HepG2 (cell line): Measurements from ENCODE around the gene ITK. TPM values are rescaled to one million over a fixed set of nuclear protein-coding genes. Genes with fewer than 3 reads are reported as not detected.

Source experiments
- ATAC-seq: fragments of 200-7000 bp; cut with Tn5 transposase; 3 replicates; pipeline ENCODE4 v1.9.1; 2020; ENCODE audit warnings: mild to moderate bottlenecking, moderate library complexity
- BruUV-seq: library from RNA; stranded (reverse); fragments of 400-500 nt; replicated peaks from 2 replicates; lab custom pipeline; 2021; lab: Mats Ljungman, UMichigan
- CTCF ChIA-PET: fragments of 300-600 bp; formaldehyde crosslinking; extraction: SDS; loops from one replicate; lab custom pipeline; 2021; ENCODE audit warnings: low total read pairs, inconsistent platforms, low intra/inter-chr PET ratio; lab: Yijun Ruan, JAX
- POLR2A ChIA-PET: fragments of 350-600 bp; sonication (Branson Sonifier 250); formaldehyde crosslinking; loops from one replicate; lab custom pipeline; 2020; ENCODE audit warnings: antibody characterized with exemption, inconsistent platforms; lab: Yijun Ruan, JAX
- DNase-seq: peaks from one replicate; pipeline ENCODE4 v3.0.0-alpha.2; 2015; ENCODE audit warnings: low spot score
- FAIRE-seq: peaks from 3 replicates; lab custom pipeline; 2011; peaks lifted over from hg19 to GRCh38; lab: Jason Lieb, UNC
- H2AFZ ChIP-seq: one replicate; pipeline ENCODE4 v1.6.1; 2011; ENCODE audit warnings: low read length, inconsistent platforms
- H3K27ac ChIP-seq: fragments of 300-600 bp; 3 replicates; pipeline ENCODE4 v1.8.0; 2011; ENCODE audit warnings: mixed run types, mild to moderate bottlenecking, mixed read lengths, low read length, inconsistent platforms; ENCODE audit not compliant: insufficient read depth; ENCODE audit errors: extremely low read length
- H3K27me3 ChIP-seq, 2 experiments: fragments of 200-600 bp in 1 of 2; 2 replicates in 1 of 2; 3 replicates in 1 of 2; pipeline versions ENCODE4 v1.6.0 to v1.8.0; 2011; ENCODE audit warnings: low read length in 2 of 2, mild to moderate bottlenecking in 2 of 2, moderate library complexity in 2 of 2, inconsistent platforms in 1 of 2; ENCODE audit not compliant: insufficient read depth in 2 of 2, control insufficient read depth in 1 of 2
- H3K36me3 ChIP-seq, 2 experiments: fragments of 200-600 bp in 1 of 2; replicated peaks in 1 of 2; 2 replicates in 1 of 2; 3 replicates in 1 of 2; pipeline versions ENCODE4 v1.5.1 to v1.8.0; 2011; ENCODE audit warnings: low read length in 2 of 2, inconsistent platforms in 1 of 2; ENCODE audit not compliant: insufficient read depth in 2 of 2, control insufficient read depth in 1 of 2
- H3K4me1 ChIP-seq: 2 replicates; pipeline ENCODE4 v1.5.1; 2012; ENCODE audit warnings: low read length, inconsistent platforms; ENCODE audit not compliant: insufficient read depth
- H3K4me2 ChIP-seq: 2 replicates; pipeline ENCODE4 v1.6.0; 2011; ENCODE audit warnings: low read depth, low read length, inconsistent platforms
- H3K4me3 ChIP-seq, 3 experiments: fragments of 200-600 bp in 1 of 3; sonication (generic), shearing (Covaris generic) in 1 of 3; replicated peaks in 1 of 3; 2 replicates each; pipeline ENCODE4 v1.5.1; 2011 to 2016; ENCODE audit warnings: low read length in 3 of 3, inconsistent platforms in 2 of 3, low read depth in 2 of 3, mild to moderate bottlenecking in 2 of 3, control low read depth in 1 of 3, mixed read lengths in 1 of 3; ENCODE audit not compliant: insufficient read depth in 1 of 3
- H3K79me2 ChIP-seq: one replicate; pipeline ENCODE4 v1.6.1; 2011; ENCODE audit warnings: low read length, inconsistent platforms; ENCODE audit not compliant: insufficient read depth
- H3K9ac ChIP-seq: 2 replicates; pipeline ENCODE4 v1.6.0; 2011; ENCODE audit warnings: mild to moderate bottlenecking, low read depth, low read length, inconsistent platforms; ENCODE audit not compliant: insufficient read depth
- H3K9me3 ChIP-seq: 2 replicates; pipeline ENCODE4 v1.5.1; 2012; ENCODE audit warnings: mild to moderate bottlenecking, low read length
- H4K20me1 ChIP-seq: 2 replicates; pipeline ENCODE4 v1.6.0; 2011; ENCODE audit warnings: inconsistent platforms, mild to moderate bottlenecking, low read length, moderate library complexity; ENCODE audit not compliant: insufficient read depth
- CREBL2 ChIP-seq: sonication (generic); formaldehyde crosslinking; IDR thresholded peaks from 2 replicates; pipeline ENCODE4 v1.8.1; 2023; ENCODE audit warnings: missing genetic modification reagents, mild to moderate bottlenecking, borderline replicate concordance
- FOSL2 ChIP-seq: sonication (generic); formaldehyde crosslinking; IDR thresholded peaks from 2 replicates; pipeline ENCODE4 v1.4.0; 2020; ENCODE audit warnings: missing genetic modification reagents
- HMGXB3 ChIP-seq: sonication (generic); formaldehyde crosslinking; IDR thresholded peaks from 2 replicates; pipeline ENCODE4 v1.4.0; 2020; ENCODE audit warnings: missing genetic modification reagents, borderline replicate concordance
- HNRNPK ChIP-seq: fragments of 200-400 bp; formaldehyde crosslinking; IDR thresholded peaks from 2 replicates; pipeline ENCODE4 v1.6.1; 2018; ENCODE audit warnings: low read length, low read depth, moderate library complexity, mild to moderate bottlenecking; ENCODE audit not compliant: poor library complexity, severe bottlenecking
- MTF2 ChIP-seq: sonication (generic); formaldehyde crosslinking; IDR thresholded peaks from 2 replicates; pipeline ENCODE4 v1.5.0; 2020; ENCODE audit warnings: missing genetic modification reagents, borderline replicate concordance
- NFE2L2 ChIP-seq: fragments of 150-350 bp; IDR thresholded peaks from 2 replicates; pipeline ENCODE4 v1.6.1; 2014; ENCODE audit warnings: low read length
- RBM22 ChIP-seq: fragments of 200-400 bp; formaldehyde crosslinking; optimal IDR thresholded peaks from 2 replicates; pipeline ENCODE3; 2017; ENCODE audit warnings: mild to moderate bottlenecking, low read length, moderate library complexity
- REPIN1 ChIP-seq: sonication (generic); formaldehyde crosslinking; IDR thresholded peaks from 2 replicates; pipeline ENCODE4 v1.8.0; 2022; ENCODE audit warnings: missing genetic modification reagents, low read depth, mild to moderate bottlenecking, borderline replicate concordance
- SMC3 ChIP-seq: IDR thresholded peaks from 2 replicates; pipeline ENCODE4 v1.6.1; 2011; ENCODE audit warnings: low read length, improper control_type of control experiment
- SOX13 ChIP-seq, 3 experiments: fragments of 450-650 bp in 1 of 3; sonication (generic) in 1 of 3; formaldehyde crosslinking in 1 of 3; IDR thresholded peaks in 2 of 3; conservative IDR thresholded peaks in 1 of 3; 2 replicates each; pipeline versions ENCODE4 v1.5.0 to v1.6.1; 2016 to 2020; ENCODE audit warnings: antibody characterized with exemption in 1 of 3, mild to moderate bottlenecking in 1 of 3, missing compliant biosample characterization in 1 of 3, missing genetic modification reagents in 1 of 3, moderate library complexity in 1 of 3
- TOE1 ChIP-seq: sonication (generic); formaldehyde crosslinking; IDR thresholded peaks from 2 replicates; pipeline ENCODE4 v1.4.0; 2020; ENCODE audit warnings: mild to moderate bottlenecking, missing genetic modification reagents
- ZNF101 ChIP-seq: sonication (generic); formaldehyde crosslinking; IDR thresholded peaks from 2 replicates; pipeline ENCODE4 v1.4.0; 2020; ENCODE audit warnings: mild to moderate bottlenecking, low read depth, missing genetic modification reagents, borderline replicate concordance
- ZNF33B ChIP-seq: sonication (generic); formaldehyde crosslinking; IDR thresholded peaks from 2 replicates; pipeline ENCODE4 v1.5.1; 2020; ENCODE audit warnings: mild to moderate bottlenecking, missing genetic modification reagents
- ZNF704 ChIP-seq: sonication (generic); formaldehyde crosslinking; IDR thresholded peaks from 2 replicates; pipeline ENCODE4 v1.8.1; 2023; ENCODE audit warnings: mild to moderate bottlenecking, inconsistent platforms, moderate library complexity, missing genetic modification reagents, borderline replicate concordance
- ZNF773 ChIP-seq: sonication (generic); formaldehyde crosslinking; IDR thresholded peaks from 2 replicates; pipeline ENCODE4 v1.4.0; 2020; ENCODE audit warnings: missing genetic modification reagents, borderline replicate concordance
- ZNF782 ChIP-seq: sonication (generic); formaldehyde crosslinking; IDR thresholded peaks from 2 replicates; pipeline ENCODE4 v1.4.0; 2020; ENCODE audit warnings: missing genetic modification reagents, mild to moderate bottlenecking, borderline replicate concordance
- WGBS: methylation state at CpG from one replicate; pipeline ENCODE4 v1.1.6; 2017; ENCODE audit warnings: low lambda C conversion rate; 5-methylcytosine and 5-hydroxymethylcytosine counted together
- in situ Hi-C: cut with HindIII; loops from 2 replicates; pipeline ENCODE4 v1.10.0; 2017; ENCODE audit warnings: low pct_unique_long_range_greater_than_20kb; ENCODE audit not compliant: extremely low pct_ligation_motif_present
- intact Hi-C: fragments of 100-400 bp; cut with micrococcal nuclease; formaldehyde crosslinking; loops from one replicate; pipeline ENCODE4 v1.10.0; 2022; ENCODE audit not compliant: unreplicated experiment
- polyA plus RNA-seq, 8 experiments: library from polyadenylated mRNA; depleted of rRNA in 3 of 8; stranded (reverse) in 7 of 8; unstranded in 1 of 8; fragments of >200 nt; fragmentation: Illumina TruSeq in 4 of 8; extraction: Trizol in 4 of 8; gene quantifications; 2 replicates each; pipeline versions ENCODE4 v1.2.1 to v1.2.3, GENCODE V29; 2011 to 2016; ENCODE audit warnings: low read depth in 4 of 8, missing spikeins in 1 of 8, mixed read lengths in 1 of 8; ENCODE audit not compliant: insufficient read depth in 1 of 8
- total RNA-seq, 5 experiments: library from RNA; depleted of rRNA; stranded (reverse); fragments of >200 nt; fragmentation: Illumina TruSeq; extraction: Trizol; gene quantifications; 2 replicates each; pipeline ENCODE4 v1.2.3, GENCODE V29; 2016; ENCODE audit warnings: low read depth in 1 of 5

Gene ITK
- total and polyA plus RNA-seq, 2 of the 13 experiments (the other 11 are each of a cell fraction or from before 2014, with no cell fraction given) = 0.01 TPM; not detected in 1

- TF ChIP-seq ZNF782 (no peak), HNRNPK (no peak), NFE2L2 (no peak), SMC3 (peak; percentile 67; the same call in 1 of the 2 replicates), MTF2 (CRISPR knock-in tag) (no peak)
These were observed 31.7 kb upstream of the ITK start (continued) for GRCh38 chr5:157148734-157149615.

GRCh38 chr5:157150995-157151394 is 29.6 kb upstream of the ITK start:
- no peak for FAIRE-seq
- no peak for DNase-seq
- no peaks in the 10 kb centered on the region for H3K4me1 ChIP-seq
- in situ Hi-C loops = no loop called here
- ATAC-seq = no peak
- H3K4me2 ChIP-seq = no peak overlapping the region
- CTCF ChIA-PET = no interaction called here
- H3K27ac ChIP-seq = no peak overlapping the region
- no peaks in the 10 kb centered on the region for H3K36me3 ChIP-seq
- H3K9me3 ChIP-seq = no peaks in the 10 kb centered on the region
- no peaks in the 10 kb centered on the region for H3K79me2 ChIP-seq
- 31% methylated on average over 3 of the region's 3 CpGs for WGBS
- H2AFZ ChIP-seq = no peak overlapping the region
- H3K4me3 ChIP-seq = no peak overlapping the region
- no TSS peak for BruUV-seq
- POLR2A ChIA-PET = interaction anchor here (0.9 kb wide), 1 partner anchor 9 kb away, joined by 3 read pairs; the partner anchor contains the start of gene MED7
- H4K20me1 ChIP-seq = no peaks in the 10 kb centered on the region
- 0 out of 5 replicates have a peak, but pooled peaks cover 0 to 3% of the 10 kb centered on the region in 2 experiments for H3K27me3 ChIP-seq
- H3K9ac ChIP-seq = no peak overlapping the region
- intact Hi-C loops = no loop called here
- TF ChIP-seq ZNF704 (CRISPR knock-in tag) (no peak), RBM22 (no peak), TOE1 (no peak), FOSL2 (CRISPR knock-in tag) (no peak), HMGXB3 (CRISPR knock-in tag) (no peak), REPIN1 (CRISPR knock-in tag) (no peak), CREBL2 (CRISPR knock-in tag) (no peak), ZNF773 (no peak), SOX13 (IDR thresholded peaks at IDR 0.05) (no peak), SOX13 (CRISPR knock-in tag; conservative IDR thresholded peaks at IDR 0.05 in 1 of 2, IDR thresholded peaks at IDR 0.05 in 1 of 2) (no peak), ZNF101 (CRISPR knock-in tag) (no peak), ZNF33B (CRISPR knock-in tag) (no peak)
